NK-92 (cell line): Measurements from ENCODE around the gene CDS2.
A peak's percentile ranks its signal among the peaks of the same experiment; 100 is the strongest.

Source experiments
- DNase-seq: peaks from one replicate; lab custom pipeline; 2025; ENCODE audit not compliant: unreplicated experiment; lab: John Stamatoyannopoulos, UW

The CDS2 gene

DNA sequence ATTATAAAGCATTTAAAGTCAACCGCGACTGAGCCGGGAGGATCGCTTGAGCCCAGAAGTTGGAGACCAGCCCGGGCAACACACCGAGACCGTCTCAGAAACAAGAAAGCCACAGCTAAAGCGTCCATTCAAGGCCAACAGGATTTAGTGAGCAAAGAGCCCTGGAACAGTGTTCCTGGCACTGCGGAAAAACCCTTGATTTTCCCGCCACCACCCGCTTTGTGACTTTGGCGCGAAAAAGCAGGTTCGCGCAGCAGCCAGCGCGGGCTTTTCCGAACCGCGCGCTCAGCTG lies 7.7 kb upstream of the CDS2 start:
- no peak for DNase-seq

GRCh38 chr20:5119435-5120184 lies 7.2 kb upstream of the CDS2 start, which contains the start of gene PCNA:
Gene PCNA, minus strand, starts transcription at chr20:5119958. Its CDS starts 160 bp downstream, at chr20:5119798.
- peak; percentile 63 for DNase-seq

DNA sequence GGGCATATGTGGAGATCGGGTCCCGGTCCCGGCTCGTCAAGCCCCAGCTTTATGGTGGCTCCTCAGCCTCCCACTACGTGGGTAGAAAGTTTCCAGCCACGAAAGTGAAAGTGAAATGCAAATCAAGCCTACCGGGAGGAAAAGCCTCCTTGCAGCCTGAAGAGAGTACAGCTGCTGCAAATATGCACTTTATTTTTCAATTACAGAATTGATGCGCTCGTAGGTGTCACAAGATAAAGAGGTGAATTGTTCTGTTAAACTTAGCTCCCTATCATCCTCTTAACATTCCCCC lies 6.7 kb upstream of the CDS2 start:
- no peak for DNase-seq

DNA sequence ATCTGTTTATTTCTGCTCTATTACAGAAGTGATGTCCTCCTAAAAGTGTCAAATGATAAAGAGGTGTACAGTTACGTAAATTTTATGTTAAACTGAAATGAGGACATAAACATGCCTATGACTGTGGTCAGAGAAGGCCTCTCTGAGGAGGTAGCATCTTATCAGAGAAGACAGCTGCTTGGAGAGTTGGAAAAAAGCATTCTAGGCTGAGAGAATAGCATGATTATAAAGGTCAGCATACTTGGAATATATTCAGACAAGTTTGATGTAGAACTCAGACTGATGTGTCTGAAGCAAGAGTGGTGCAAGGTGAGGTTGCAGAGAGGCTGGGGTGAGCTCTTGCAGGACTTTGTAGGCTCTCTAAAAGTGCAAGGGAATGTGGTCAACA lies 3.9 kb upstream of the CDS2 start:
- no peak for DNase-seq

DNA sequence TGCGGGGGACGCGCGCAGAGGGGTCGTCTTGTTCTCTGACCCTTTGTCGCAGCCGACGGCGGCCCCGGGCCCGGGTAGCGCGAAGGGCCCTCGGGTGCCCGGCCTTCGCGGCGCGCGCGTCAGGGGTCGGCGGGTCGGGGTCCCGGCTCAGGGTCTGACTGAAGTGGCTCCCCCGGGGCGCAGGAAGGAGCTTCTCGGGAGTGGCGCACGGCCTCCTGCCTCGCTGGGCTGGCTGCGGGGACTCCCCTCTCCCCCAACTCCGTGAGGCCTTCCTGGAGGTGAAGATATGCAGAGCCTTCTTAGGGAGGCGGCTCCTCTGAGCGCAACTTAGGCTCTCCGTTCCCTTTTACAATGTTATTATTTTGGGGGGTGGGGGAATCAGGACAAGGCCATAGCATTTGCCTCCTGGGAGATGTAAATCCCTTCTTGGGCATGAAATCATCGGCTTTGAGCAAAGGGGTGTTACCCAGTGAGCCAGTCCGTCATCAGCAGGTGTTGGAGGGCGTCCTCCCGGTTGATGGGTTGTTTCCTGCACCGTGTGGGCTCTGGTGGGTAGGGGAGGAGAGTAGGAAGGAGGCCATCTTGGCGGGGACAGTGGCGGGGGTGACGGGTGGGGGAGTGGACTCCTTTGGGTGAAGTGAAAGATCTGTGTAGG lies 523 bp downstream of the CDS2 start:
- no peak for DNase-seq

DNA sequence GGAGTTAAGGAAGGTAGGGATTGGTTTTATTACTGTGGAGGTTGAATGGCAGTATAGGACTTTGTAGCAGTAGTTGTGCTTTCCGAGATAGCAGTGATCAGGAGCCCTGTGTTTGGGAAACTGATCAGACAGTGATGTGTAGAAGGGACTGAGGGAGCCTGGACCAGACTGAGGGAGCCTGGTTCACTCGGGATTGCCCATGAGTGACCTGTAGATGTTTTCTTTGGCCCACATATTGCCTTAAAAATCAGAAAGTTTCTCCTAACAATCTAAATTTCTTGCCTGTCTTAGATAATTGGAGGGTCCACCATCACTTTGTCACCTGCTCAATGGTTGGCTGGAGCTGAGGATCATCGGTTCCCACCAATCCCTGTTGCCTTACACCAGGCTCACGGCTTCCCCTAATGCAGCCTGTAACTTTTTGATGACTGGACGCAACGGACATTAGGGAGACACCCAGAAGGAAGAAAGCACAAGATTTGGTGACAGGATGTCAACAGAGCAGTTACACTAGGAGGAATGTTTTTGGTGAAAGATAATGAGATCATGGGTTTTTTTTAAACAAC lies 1.1 kb downstream of the CDS2 start:
- DNase-seq = no peak

DNA sequence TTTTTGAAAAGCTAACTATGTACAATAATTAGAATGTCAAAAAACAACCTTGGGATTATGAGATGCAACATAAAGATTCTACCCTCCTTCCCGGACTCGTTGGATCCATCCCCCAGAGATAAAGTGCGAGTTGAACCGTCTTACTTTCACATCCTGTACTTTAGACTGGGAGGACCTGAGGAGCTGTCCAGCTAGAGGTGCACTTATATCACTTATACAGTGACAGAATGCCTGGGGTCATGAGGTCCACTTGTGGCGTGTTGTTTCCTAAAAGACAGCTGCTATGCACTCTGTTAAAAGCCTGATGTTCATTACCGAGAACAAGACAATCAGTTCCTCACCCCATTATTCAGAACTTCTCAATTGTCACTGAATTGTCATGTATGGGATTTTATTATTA lies 2.1 kb downstream of the CDS2 start:
- no peak for DNase-seq

GRCh38 chr20:5131502-5131901 lies 4.7 kb downstream of the CDS2 start:
- no peak for DNase-seq

GRCh38 chr20:5133998-5134397 lies 7.2 kb downstream of the CDS2 start:
- DNase-seq = no peak

DNA sequence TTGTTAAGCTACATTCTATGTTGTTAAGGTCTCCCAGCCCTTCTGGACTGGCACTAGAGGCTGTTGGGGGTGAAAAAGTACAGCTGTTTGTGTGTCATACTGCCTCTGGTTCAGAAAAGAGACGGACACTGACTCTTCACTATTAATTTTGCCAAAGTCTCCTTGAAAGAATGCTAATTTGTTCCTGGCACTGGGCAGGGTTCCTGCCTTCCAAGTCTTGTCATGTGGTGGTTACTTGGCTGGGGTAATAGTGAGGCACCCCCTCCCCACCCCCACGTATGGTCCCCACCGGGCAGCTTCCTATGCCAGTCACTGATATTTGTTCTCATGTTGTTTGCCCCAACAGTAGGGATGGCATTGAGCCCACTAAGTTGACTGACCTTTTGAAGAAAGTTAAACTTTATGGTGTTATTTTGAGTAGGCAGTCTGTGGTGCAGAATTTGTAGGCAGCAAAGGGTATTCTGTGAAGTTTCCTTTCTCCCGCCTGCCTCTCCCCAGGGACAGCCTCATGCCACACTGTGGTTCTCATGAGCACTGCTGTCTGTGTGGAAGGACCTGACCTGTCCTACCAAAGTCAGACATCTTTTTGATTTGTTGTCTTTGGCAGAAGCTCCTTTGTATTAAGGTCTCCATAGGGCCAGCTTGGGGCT lies 8.7 kb downstream of the CDS2 start:
- DNase-seq = no peak

- DNase-seq = no peak
These were observed 9.3 kb downstream of the CDS2 start for GRCh38 chr20:5136096-5136495.

DNA sequence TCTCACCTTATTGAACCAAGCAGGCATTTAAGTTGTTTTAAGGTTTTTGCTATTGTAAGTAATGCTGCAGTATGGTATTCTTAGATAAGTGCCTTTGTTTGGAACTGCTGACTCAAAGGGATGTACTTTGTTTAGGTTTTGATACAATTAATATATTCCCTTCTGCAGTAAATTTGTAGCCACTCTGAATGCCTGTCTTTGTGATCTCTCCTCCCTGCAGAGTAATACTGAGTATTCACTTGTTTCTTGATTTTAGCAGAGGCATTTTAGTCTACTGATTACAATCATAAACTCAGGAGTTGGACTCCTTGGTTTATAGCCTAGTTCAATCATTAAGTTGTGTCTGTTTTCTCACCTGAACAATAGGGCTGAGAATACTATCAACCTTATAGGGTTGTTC lies 13.4 kb downstream of the CDS2 start:
- DNase-seq = no peak

GRCh38 chr20:5141615-5142014 lies 14.8 kb downstream of the CDS2 start:
- no peak for DNase-seq

GRCh38 chr20:5143851-5144250 lies 17.0 kb downstream of the CDS2 start:
- no peak for DNase-seq

DNA sequence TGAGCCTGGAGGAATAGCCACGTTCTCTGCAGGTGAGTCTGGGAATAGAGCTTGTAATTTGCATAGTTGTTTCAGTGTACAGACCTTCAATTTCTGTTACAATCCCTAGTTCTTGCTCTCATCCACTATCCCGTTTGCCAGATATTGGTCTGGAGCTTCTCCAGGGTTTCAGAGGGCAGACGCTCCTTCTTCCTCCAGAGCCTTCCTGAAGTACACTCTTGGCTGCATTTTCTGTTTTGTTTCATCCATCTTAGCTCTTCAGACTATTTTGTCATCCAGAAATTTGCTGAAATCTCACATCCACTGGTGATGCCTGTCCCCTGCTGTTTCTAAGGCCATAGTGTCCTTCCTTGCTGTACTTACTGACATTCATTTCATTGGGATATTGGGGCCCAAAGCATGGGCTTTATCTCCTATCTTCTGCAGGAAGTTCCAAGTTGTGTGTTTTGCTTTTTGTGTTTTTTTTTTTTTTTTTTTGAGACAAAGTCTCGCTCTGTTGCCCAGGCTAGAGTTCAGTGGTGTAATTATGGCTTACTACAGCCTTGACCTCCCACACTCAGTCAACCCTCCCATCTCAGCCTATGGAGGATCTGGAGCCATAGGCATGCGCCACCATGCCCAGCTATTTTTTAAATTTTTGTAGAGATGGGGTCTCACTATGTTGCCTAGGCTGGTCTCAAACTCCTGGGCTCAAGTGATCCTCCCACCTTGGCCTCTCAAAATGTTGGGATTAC lies 18.7 kb downstream of the CDS2 start:
- no peak for DNase-seq

GRCh38 chr20:5146099-5146668 lies 19.4 kb downstream of the CDS2 start:
- DNase-seq = no peak

GRCh38 chr20:5146871-5147592 lies 20.2 kb downstream of the CDS2 start:
- DNase-seq = no peak

DNA sequence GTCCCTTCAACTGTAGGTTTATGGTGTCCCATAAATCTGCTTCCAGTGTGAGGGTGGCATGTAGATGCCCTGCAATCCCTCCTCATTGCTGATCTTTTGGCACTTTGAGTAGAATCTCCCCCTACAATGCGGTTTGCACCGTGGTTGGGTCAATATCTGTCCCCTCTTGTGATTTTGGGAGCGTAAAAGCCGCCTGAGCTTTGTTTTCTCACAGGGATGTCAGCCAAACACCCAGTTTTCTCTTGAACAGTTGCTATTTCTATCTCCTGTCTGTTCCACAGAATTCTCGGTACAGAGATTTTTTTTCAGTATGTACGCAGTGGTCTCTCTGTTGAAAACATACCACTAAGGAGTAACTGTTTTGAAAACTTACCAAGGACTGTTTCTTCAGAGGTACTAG lies 21.8 kb downstream of the CDS2 start:
- no peak for DNase-seq

DNA sequence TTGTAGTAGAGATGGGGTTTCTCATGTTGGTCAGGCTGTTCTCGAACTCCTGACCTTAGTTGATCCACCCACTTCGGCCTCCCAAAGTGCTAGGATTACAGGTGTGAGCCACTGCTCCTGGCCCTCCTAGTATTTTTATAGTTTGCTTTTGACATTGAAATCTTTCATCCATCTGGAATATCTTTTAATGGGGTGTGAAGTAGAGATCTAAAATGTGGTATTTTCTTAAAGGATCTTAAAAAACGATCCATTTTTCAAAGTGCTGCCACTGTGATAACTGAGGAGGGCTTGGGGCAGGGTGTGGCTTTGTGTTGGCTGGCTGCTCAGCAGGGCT lies 23.1 kb downstream of the CDS2 start:
- DNase-seq = no peak

DNA sequence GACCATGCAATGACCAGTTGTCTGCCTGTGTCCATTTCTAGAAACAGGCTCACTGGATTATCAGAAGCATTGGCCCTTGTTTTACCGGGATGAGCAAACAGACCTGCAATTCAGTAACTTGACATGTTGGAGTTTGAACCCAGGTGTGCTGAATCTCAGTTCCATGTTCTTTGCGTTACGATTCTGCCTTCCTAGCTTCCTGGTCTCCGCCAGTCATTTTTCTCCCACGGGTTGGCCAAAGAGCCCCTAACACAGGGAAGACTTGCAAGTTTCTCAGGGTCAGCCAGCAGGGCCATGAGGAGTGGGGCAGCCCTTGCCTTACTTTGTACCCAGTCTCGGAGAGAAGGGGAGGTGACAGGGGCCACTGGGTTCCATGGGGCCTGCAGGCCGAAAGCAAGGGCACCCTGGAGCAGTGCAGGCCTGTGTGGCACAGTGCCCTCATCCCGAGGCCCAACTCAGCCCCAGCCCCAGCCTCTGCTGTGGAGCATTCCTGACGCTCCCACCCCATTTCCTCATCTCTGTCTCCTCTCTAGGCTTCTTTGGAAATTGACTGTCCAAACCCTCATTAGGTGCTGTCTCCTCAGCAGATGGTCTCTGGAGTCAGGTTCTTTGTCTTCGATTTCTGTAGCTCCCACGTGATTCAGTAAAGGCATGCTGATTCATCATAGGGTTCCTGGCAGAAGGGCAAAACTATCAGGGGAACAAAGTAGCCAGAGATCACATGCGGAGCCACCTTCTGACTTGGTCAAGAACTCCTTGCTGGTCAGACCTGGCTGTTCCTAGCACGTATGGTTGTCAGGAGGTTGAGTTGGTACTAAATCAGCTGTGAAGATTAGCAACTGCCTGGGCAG lies 23.6 kb downstream of the CDS2 start:
- no peak for DNase-seq
